Measurements from ENCODE around the gene HELZ. TPM values are rescaled to one million over a fixed set of nuclear protein-coding genes. Genes with fewer than 3 reads are reported as not detected.

The HELZ gene
- total RNA-seq, 1 experiment from 2014 or later: 49.8 TPM

GRCh38 chr17:67049025-67049739 lies 195.8 kb downstream of the HELZ start:
- Histone ChIP-seq H3K23me2 (ENCODE audit: insufficient read length, low read depth, low read length, poor library complexity, severe bottlenecking) (no peaks in the 10 kb centered on the region), H2BK12ac (ENCODE audit: insufficient read length, low read depth, low read length) (no peak overlapping the region), H3K18ac (ENCODE audit: insufficient read length, low read depth, low read length) (no peak overlapping the region), H3K27ac (ENCODE audit: insufficient read length, low read depth, low read length) (no peak overlapping the region), H4K8ac (replicated peaks; ENCODE audit: insufficient read length, low read depth, low read length) (no peak overlapping the region), H3K14ac (ENCODE audit: insufficient read depth, low read length) (no peak overlapping the region), H3K4me2 (ENCODE audit: insufficient read depth, insufficient read length, low read length) (no peak overlapping the region), H3K79me2 (ENCODE audit: insufficient read depth, low read length) (no peaks in the 10 kb centered on the region), H4K91ac (ENCODE audit: insufficient read length, low read depth, low read length) (no peak overlapping the region), H3K4ac (ENCODE audit: low read depth, low read length) (no peak overlapping the region), H3T11ph (ENCODE audit: low read length) (no peak overlapping the region), H3K9me3 (ENCODE audit: control insufficient read depth, low read depth, low read length) (no peaks in the 10 kb centered on the region), H3K79me1 (ENCODE audit: insufficient read depth, low read depth, low read length, poor library complexity, severe bottlenecking) (no peaks in the 10 kb centered on the region), H4K5ac (ENCODE audit: insufficient read length, low read depth, low read length) (no peak overlapping the region), H2BK15ac (ENCODE audit: low read depth, low read length) (no peak overlapping the region), H2BK120ac (ENCODE audit: low read depth, low read length, poor library complexity, severe bottlenecking) (no peak overlapping the region), H3K23ac (ENCODE audit: insufficient read length, low read depth, low read length) (no peak overlapping the region), H3K27me3 (ENCODE audit: insufficient read depth, low read length) (no peaks in the 10 kb centered on the region), H3K9ac (ENCODE audit: extremely low read depth, insufficient read length, low read length) (no peak overlapping the region), H3K56ac (ENCODE audit: insufficient read length, low read depth, low read length) (no peak overlapping the region), H4K20me1 (ENCODE audit: control insufficient read depth, insufficient read depth, insufficient read length) (no peaks in the 10 kb centered on the region), H3K4me1 (ENCODE audit: insufficient read depth, low read length) (no peaks in the 10 kb centered on the region), H2BK20ac (ENCODE audit: low read depth, low read length, poor library complexity, severe bottlenecking) (no peak overlapping the region), H2BK5ac (ENCODE audit: insufficient read length, low read length) (no peak overlapping the region), H2AFZ (ENCODE audit: low read length) (no peak overlapping the region), H2AK5ac (ENCODE audit: insufficient read length, low read length) (no peak overlapping the region)
- peaks cover 0 to 14% (median 8%) of the 10 kb centered on the region in 3 experiments; a peak in 4 of 7 replicates for H3K36me3 Mint-ChIP-seq (ENCODE audit: insufficient read depth in 1 of 3, low read depth in 3 of 3)
- H3K4me3 Mint-ChIP-seq: no peak overlapping the region
- TF ChIP-seq, protein P1, sequence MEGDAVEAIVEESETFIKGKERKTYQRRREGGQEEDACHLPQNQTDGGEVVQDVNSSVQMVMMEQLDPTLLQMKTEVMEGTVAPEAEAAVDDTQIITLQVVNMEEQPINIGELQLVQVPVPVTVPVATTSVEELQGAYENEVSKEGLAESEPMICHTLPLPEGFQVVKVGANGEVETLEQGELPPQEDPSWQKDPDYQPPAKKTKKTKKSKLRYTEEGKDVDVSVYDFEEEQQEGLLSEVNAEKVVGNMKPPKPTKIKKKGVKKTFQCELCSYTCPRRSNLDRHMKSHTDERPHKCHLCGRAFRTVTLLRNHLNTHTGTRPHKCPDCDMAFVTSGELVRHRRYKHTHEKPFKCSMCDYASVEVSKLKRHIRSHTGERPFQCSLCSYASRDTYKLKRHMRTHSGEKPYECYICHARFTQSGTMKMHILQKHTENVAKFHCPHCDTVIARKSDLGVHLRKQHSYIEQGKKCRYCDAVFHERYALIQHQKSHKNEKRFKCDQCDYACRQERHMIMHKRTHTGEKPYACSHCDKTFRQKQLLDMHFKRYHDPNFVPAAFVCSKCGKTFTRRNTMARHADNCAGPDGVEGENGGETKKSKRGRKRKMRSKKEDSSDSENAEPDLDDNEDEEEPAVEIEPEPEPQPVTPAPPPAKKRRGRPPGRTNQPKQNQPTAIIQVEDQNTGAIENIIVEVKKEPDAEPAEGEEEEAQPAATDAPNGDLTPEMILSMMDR (conservative IDR thresholded peaks at IDR 0.05): no peak
- no peak overlapping the region for H3K27ac Mint-ChIP-seq
- no CpG with 5 or more reads among the region's 5 CpGs for WGBS (ENCODE audit: extremely low coverage, insufficient read length, low lambda C conversion rate)
- H3K27me3 Mint-ChIP-seq (ENCODE audit: low read depth): peaks cover 2% of the 10 kb centered on the region
- H3K9me3 Mint-ChIP-seq: peaks cover 22 to 24% of the 10 kb centered on the region in 2 experiments
- no peak for DNase-seq
- H3K4me1 Mint-ChIP-seq: peaks cover 0 to 3% of the 10 kb centered on the region in 2 experiments; a peak in 2 of 4 replicates

Measured in H9 (cell line).